GF-D8 (cell line): ENCODE results near the gene CPLX3.

Experiments
- DNase-seq: peaks from one replicate; lab custom pipeline; 2025; lab: John Stamatoyannopoulos, UW

Gene CPLX3

DNA sequence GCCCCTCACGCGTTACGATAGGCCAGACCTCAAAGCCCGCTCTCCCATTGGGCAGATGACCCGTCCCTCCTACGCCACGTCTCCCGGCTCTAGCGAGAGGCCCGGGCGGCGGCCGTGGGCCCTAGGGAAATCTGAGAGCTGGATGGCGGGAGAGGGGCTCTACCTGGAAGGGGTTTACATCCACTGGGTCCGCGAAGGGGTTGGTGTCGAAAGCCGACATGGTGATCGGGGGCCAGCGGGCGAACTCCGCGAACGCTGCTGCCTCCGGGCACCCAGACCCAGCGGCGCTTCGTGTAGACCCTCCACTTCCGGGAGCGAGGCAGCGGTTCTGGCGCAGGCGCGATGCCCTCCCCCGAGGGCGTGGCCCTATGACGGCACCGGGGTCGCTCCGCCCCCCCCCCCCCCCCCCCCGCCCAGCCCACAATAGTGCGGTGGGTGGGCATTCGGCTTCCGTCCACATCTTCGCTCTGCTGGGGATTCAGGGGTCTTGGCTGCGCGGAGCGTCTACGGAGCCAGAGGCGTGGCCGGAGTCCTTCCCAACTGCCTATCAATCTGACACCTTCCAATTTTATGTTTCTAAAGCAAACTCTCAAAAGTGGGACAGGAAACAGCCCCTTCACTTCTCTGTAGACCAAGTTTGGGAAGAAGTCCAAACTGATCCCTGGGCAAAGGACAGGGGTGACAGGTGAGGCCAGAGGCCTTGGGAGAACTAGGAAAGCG lies 46.8 kb downstream of the CPLX3 start, which contains the start of gene SCAMP2:
Gene SCAMP2, minus strand, starts transcription at position 330 of the 720 bp plus-strand sequence. Its CDS starts 110 bp downstream, at position 220.
- DNase-seq = peak; percentile 76

DNA sequence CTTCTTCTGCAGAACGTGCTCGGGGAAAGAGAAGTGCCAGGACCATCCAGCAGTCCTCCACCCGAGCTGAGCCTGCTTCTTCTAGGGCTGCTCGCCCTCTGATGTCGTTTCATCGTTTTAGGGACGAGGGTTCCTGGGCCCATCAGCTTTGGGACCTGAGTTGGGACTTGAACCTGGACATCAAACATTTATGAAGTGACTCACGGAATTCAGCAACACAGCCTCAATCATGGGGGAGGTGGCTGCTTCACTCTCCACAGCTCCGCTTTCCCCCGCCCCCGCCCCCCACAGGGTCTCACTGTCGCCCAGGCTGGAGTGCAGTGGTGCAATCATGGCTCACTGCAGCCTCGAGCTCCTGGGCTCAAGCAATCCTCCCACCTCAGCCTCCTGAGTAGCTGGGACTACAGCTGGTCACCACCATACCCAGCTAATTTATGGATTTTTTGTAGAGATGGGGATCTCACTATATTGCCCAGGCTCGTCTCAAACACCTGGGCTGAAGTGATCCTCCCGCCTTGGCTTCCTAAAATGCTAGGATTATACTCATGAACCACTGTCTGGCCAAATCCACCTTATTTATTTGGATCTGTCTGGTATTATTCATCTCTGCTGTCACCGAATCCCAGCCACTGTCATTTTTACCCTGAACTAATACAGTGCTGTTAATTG lies 47.5 kb downstream of the CPLX3 start:
- DNase-seq = peak; percentile 36

- no peak for DNase-seq
Measured at GRCh38 chr15:74878273-74878672, 51.8 kb downstream of the CPLX3 start.
